NCI-H2227 (cell line): ENCODE results near the gene KCNK18.
"Not testable (repeated sequence)": the region's sequence is repeated elsewhere in the genome, so short reads cannot be mapped to it uniquely, and the experiment has no call there.

ENCODE experiments used
- DNase-seq: peaks from one replicate; lab custom pipeline; 2025; ENCODE audit not compliant: unreplicated experiment; lab: John Stamatoyannopoulos, UW

The KCNK18 gene

DNA sequence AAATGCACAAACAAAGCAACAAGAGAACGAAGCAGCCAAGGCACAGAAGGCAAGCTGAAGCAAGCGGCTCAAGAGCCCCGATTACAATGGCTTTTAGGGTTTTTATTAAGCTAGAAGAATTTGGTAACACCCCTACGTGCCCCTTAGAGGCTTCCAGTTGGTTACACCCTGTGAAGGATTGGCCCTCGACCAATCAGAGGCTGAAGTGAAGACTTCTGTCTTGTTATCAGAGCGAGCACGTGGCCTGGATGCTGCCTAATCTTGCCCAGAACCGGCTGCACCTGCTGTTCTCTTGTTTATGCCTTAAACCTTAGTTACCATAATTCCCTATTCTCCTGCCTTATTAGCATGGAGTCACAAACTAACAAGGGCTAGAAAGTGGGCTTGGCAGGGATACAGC lies 21.4 kb downstream of the KCNK18 start:
- DNase-seq = no peak

DNA sequence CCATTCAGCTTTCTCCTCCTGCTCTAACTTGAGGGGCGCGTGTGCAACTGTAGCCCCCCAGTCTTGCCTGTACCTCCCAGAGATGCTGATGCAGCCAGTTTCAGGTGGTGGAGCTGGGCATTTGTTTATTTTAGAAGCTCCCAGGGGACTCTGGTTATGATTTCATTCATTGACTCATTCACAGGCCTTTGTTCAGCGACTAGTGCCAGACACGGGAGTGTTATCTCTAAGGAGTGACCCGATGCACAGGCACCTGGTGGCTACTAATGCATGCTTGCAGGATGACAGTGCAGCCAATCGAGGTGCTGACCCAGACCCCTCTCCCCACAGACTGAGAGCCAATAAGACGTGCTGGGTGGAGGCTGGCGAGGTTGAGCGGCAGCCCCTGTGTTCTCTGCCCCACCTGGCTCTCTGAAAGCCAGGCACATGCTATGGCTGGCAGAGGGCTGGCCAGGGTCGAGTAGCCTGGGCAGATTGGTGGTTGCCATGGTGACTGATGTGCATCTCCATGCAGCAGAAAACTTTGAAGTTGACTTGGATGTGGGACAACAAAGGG lies 23.9 kb downstream of the KCNK18 start:
- DNase-seq = peak; percentile 33

DNA sequence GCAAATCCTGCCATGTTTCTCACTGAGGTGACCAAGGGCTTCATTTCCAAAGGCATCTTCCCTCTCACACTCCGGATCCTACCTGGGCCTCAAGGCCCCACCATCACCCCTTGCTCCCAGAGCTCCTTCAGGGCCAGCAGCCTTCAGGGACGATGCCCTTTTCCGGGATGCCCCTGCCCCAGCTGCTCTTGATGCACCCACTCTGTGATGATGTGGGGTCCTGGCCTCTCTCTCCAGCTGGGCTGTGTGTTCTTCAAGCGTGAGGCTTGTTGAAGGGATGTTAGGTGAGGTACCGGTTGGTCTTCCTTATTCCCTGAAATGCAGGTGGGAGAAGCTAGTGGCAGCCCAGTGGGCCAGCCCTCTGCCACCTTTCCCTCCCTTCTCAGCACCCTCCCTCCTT lies 25.3 kb downstream of the KCNK18 start:
- DNase-seq = no peak

DNA sequence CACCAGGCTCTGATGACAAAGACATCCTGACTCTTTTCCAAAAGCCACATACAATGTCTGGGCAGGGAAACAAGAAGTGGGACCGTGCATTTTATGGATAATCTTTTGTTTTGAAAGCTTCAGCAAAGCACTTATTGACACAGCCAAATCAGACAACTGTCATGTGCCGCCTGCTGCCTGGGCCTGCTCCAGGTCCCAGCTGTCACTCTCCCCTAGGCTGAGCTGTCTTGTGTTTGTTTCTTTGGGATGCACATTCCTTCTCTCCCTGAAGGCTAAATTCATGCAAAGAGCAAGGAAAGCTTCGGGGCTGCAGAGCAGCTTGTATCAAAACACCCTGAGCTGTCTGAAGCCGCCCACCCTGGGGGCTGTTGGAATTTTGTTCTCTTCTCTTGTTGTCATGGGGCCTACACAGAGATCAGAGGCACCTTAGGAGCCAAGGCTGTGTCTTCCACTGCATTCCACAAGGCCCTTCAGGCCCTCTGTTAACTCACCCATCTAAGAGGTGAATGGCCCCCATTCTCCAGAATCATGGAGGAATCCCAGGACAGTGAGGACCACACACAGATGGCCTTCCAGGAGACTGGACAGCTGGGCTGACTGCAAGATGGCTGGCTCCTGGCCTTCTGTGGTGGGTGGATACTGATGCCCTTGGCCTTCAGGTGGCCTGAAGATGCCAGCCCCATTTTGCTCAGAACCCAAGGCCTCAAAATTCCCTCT lies 25.8 kb downstream of the KCNK18 start:
- DNase-seq = no peak

GRCh38 chr10:117223693-117224430 lies 26.6 kb downstream of the KCNK18 start:
- DNase-seq = no peak

DNA sequence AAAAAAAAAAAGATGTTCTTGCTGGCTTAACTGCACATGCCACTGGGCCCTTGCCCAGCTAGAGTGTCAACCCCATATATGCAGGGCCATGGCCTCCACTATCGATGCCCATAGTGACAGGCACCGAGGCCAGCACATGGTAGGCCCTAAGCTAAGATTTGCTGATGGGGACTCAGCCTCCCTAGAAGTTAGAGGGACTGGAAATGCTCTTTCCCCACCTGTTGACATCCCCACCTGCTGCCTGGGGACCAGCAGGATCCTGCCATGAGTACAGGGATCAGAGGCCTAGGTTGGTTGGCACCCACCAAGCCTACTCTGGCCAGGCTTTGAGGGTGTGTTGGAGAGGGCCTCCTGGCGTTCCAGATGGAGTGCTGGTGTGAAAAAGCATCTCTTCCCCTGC lies 27.6 kb downstream of the KCNK18 start:
- no peak for DNase-seq

DNA sequence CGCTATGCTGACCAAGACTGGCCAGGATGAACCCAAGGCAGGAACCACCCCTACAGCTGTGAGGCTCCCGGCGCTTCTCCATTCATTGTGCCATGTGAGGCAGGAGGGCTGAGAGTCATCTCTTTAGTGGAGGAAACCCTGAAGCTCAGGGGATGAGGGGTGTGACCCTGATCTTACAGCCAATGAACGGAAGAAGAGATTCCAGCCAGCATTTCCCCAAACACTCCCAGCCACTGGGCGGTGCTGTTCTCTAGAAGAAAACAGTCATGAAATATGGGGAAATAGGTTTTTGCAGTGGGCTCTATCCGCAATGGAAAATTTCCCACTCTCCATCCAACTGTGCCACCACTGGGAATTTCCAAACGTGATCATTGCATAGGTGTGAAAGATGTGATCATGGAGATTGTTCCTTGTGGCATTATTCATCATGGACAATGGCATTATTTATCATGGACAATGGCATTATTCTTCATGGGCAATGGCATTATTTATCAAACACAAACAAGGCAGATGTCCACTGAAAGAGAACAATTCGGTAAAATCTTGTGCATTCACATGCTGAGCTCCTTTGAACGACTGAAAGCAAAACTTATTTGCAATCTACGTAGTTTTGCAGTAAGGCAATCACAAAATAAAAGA lies 29.6 kb downstream of the KCNK18 start:
- DNase-seq = peak; percentile 19

- no peak for DNase-seq
These were observed 30.9 kb downstream of the KCNK18 start for GRCh38 chr10:117228210-117228609.

DNA sequence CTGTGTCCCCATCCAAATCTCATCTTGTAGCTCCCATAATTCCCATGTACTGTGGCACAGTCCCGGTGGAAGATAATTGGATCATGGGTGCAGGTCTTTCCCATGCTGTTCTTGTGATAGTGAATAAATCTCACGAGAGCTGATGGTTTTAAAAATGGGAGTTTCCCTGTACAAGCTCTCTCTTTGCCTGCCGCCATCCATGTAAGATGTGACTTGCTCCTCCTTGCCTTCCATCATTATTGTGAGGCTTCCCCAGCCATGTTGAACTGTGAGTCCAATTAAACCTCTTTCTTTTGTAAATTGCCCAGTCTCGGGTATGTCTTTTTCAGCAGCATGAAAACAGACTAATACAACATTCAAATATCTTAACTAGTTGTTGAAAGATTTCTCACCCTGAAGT lies 32.8 kb downstream of the KCNK18 start:
- not testable (repeated sequence) for DNase-seq

- no peak for DNase-seq
These were observed 40.2 kb downstream of the KCNK18 start for GRCh38 chr10:117237401-117237991.

GRCh38 chr10:117239051-117239450 lies 41.8 kb downstream of the KCNK18 start:
- no peak for DNase-seq

GRCh38 chr10:117239721-117240620 lies 42.7 kb downstream of the KCNK18 start:
- no peak for DNase-seq

GRCh38 chr10:117240621-117241529 lies 43.6 kb downstream of the KCNK18 start, which contains the start of gene SLC18A2:
Gene SLC18A2 (plus strand): TSS chr10:117241114. CDS start chr10:117241694, 580 bp downstream.
- peak; percentile 42 for DNase-seq

DNA sequence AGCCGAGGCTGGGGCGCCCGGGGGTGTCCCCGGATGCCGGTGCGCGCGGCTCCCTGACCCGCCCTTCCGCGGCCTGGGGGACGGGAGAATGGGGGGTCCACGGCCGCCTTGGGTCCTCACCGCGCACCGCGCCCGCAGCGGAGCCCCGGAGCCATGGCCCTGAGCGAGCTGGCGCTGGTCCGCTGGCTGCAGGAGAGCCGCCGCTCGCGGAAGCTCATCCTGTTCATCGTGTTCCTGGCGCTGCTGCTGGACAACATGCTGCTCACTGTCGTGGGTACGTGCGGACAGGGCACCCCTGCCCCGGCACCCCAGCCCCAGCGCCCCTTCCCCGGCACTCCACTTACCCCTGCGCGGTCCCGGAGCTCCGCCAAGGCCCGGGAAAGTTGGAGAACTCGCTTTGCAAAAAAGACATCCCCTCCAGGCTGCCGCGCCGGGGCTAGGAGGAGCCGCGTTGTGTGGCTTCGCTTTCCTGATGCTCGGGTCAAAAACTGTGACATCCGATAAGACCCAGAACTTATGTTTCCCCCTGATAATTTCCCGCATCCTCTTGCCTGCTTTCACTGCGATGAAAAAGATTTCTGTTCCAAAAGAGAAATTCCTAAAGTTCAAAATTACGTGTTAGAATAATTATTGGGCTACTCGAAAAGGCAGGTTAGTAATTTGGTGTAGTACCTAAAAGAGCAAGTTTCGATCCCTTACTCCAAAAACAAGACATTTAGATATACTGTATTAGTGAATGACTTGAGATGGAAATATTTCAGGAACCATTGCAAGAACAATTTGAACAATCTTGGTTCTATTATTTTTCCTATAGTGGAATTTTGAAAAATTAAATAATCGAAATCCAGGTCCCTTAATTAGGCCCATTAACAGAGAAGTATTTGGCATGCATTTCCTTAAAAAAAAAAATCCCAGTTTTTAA lies 44.5 kb downstream of the KCNK18 start:
- DNase-seq = peak; percentile 36

DNA sequence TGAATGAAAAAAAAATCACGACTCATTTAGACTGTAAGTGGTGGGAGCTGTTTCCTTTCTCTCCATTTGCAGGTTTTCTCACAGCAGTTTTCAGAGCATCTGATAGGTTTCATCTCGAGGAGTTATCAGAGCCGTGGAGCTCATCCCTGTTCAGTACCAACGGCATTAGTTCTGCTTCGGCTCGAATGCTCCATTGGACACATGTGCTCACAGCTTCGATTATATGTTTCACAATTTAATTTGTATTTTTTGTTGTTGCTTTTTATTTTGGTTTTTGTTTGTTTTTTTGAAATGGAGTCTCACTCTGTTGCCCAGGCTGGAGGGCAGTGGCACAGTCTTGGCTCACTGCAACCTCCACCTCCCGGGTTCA lies 45.2 kb downstream of the KCNK18 start:
- DNase-seq = no peak

GRCh38 chr10:117246997-117247671 lies 49.8 kb downstream of the KCNK18 start:
- no peak for DNase-seq

DNA sequence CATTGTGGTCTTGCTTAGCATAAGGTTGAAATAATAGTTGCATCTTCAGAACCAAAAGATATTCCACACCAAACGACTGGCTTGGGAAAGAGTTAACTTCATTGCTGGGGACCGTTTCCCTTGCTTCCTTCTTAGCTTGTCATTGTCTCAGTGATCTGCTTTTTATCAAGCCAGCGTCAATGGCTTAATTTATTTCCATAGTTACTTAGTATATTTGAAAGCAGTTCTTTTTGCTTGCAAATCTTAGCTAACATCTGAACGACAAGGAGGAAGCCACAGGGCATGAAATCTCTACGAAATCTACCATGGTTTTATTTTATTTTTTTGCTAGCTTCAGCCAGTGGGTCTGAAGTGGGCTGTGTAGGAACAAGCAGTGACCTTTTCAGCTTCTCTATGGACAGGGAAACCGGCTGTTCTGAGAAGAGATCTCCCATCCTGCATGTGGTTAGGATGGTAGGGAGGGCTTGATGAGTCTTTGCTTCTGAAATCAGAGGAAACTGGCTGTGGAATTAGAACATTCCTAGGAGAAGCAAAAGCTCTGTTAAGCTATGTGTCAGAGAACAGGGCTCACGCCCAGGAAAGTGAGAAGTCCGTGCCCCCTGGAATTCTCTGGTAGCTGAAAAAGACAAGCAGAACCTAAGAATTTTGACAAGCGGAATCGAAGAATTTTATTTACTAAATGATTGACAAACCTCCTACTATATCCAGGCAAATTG lies 51.6 kb downstream of the KCNK18 start:
- DNase-seq = no peak
